Naive thymus-derived CD8-positive, alpha-beta T cell (primary cell): ENCODE results near the gene IL1RL2. TPM values are rescaled to one million over a fixed set of nuclear protein-coding genes. Genes with fewer than 3 reads are reported as not detected.

Experiments
- ATAC-seq, 2 donors: fragments of 150-1000 bp; cut with Tn5 transposase in 1 of 2; sonication (Bioruptor Pico), chemical (Tn5 transposase) in 1 of 2; 1 replicate in 1 of 2; 2 replicates in 1 of 2; pipeline ENCODE4 v1.10.0; 2021; ENCODE audit warnings: mild to moderate bottlenecking in 2 of 2, moderate library complexity in 2 of 2
- POLR2A ChIA-PET: fragments of 350-600 bp; sonication (Branson Sonifier 250); formaldehyde crosslinking; loops from one replicate; lab custom pipeline; 2021; ENCODE audit warnings: antibody characterized with exemption; lab: Charles Lee
- DNase-seq, 10 donors: peaks; one replicate each; pipeline versions ENCODE4 v3.0.0 to v3.0.0-alpha.2; 2020 to 2022
- H3K27ac Mint-ChIP-seq, 10 donors: one replicate each; pipeline ENCODE4 v1.8.0; 2020 to 2022; ENCODE audit warnings: mild to moderate bottlenecking in 10 of 10, mixed read lengths in 10 of 10, moderate library complexity in 4 of 10, inconsistent platforms in 1 of 10
- H3K27me3 Mint-ChIP-seq, 5 donors: one replicate each; pipeline ENCODE4 v1.8.0; 2021 to 2022; ENCODE audit warnings: mixed read lengths in 5 of 5
- H3K36me3 Mint-ChIP-seq, 3 donors: one replicate each; pipeline ENCODE4 v1.8.0; 2020 to 2022; ENCODE audit warnings: mixed read lengths in 3 of 3, mild to moderate bottlenecking in 2 of 3, inconsistent platforms in 1 of 3
- H3K4me1 Mint-ChIP-seq, 4 donors: one replicate each; pipeline ENCODE4 v1.8.0; 2021 to 2022; ENCODE audit warnings: mixed read lengths in 4 of 4
- H3K4me3 Mint-ChIP-seq, 10 donors: one replicate each; pipeline ENCODE4 v1.8.0; 2020 to 2022; ENCODE audit warnings: mild to moderate bottlenecking in 10 of 10, mixed read lengths in 10 of 10, moderate library complexity in 6 of 10, inconsistent platforms in 1 of 10
- H3K9me3 Mint-ChIP-seq, 9 donors: one replicate each; pipeline ENCODE4 v1.8.0; 2020 to 2022; ENCODE audit warnings: mixed read lengths in 9 of 9, mild to moderate bottlenecking in 3 of 9, inconsistent platforms in 1 of 9, moderate library complexity in 1 of 9
- polyA plus RNA-seq, 3 donors: library from polyadenylated mRNA; unstranded; fragments of 300-500 nt; fragmentation: Illumina TruSeq; gene quantifications; one replicate each; pipeline ENCODE4 v1.2.3, GENCODE V29; 2021
- total RNA-seq, 8 experiments: library from RNA in 2 of 8; stranded (reverse) in 2 of 8; gene quantifications; one replicate each; pipeline ENCODE4 v1.2.3 and lab custom pipeline; 2021 to 2026

Gene IL1RL2
- total and polyA plus RNA-seq, 5 experiments from 2014 or later = not detected

GRCh38 chr2:102145107-102145506 is 41.7 kb upstream of the IL1RL2 start:
- POLR2A ChIA-PET = no interaction called here
- ATAC-seq (no peak), DNase-seq (no peak)
- Mint-ChIP-seq H3K36me3 (peaks cover 2 to 58% (median 23%) of the 10 kb centered on the region in 3 donors), H3K9me3 (peaks cover 10 to 70% (median 49%) of the 10 kb centered on the region in 9 donors), H3K4me1 (peaks cover 4 to 11% (median 6%) of the 10 kb centered on the region in 4 donors), H3K27me3 (peaks cover 17 to 56% (median 37%) of the 10 kb centered on the region in 5 donors), H3K4me3 (no peak overlapping the region), H3K27ac (peak overlapping the region in 1 of 10 donors; percentile 42)

DNA sequence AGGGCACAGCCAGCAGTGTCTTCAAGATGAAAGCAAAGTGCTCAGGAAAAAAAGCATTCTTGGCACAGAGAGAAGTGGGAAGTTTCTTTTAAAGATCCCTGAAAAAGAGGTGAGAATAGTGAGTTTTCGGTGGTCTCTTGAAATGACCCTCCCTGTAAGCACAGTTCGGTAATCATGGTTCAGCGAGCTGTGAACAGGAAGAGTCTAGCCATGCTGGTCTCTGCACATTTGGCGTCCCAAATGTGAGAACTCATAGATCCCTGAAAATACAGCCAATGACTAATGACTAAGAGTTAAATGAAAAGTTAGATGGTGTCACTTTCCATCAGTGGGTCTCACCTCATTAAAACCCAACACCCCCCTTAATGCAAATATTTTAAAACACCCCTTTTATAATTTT is 40.9 kb upstream of the IL1RL2 start:
- Mint-ChIP-seq H3K4me3 (no peak overlapping the region), H3K9me3 (peaks cover 10 to 79% (median 49%) of the 10 kb centered on the region in 9 donors), H3K27ac (no peak overlapping the region), H3K36me3 (peaks cover 0 to 52% (median 19%) of the 10 kb centered on the region in 3 donors), H3K4me1 (peaks cover 4 to 11% (median 6%) of the 10 kb centered on the region in 4 donors), H3K27me3 (peaks cover 13 to 48% (median 29%) of the 10 kb centered on the region in 5 donors)
- POLR2A ChIA-PET = no interaction called here
- no peak for DNase-seq
- no peak for ATAC-seq

DNA sequence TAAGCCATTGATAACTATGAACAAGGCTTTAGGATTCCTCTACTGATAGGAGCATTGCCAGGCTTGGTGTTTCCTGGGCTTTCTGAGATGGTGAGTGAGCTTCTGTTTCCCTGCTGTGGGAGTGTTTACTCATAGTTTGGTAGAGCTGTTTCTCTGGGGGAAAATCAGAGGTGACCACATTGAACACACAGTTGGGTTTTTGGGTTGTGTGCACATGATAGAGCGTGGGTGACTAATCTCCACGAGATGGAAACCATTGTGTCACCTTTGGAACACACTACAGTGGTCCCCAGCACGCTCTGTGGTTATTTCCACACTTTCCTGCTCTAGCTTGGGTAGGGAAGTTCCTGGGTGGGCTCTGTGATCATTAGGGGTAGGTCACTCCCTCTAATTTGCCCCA is 38.9 kb upstream of the IL1RL2 start:
- Mint-ChIP-seq H3K27ac (no peak overlapping the region), H3K4me3 (no peak overlapping the region), H3K36me3 (peaks cover 0 to 52% (median 19%) of the 10 kb centered on the region in 3 donors), H3K9me3 (peaks cover 10 to 79% (median 49%) of the 10 kb centered on the region in 9 donors), H3K4me1 (peaks cover 2 to 4% (median 4%) of the 10 kb centered on the region in 4 donors), H3K27me3 (peaks cover 8 to 31% (median 19%) of the 10 kb centered on the region in 5 donors)
- DNase-seq (no peak), ATAC-seq (no peak)
- POLR2A ChIA-PET = no interaction called here

GRCh38 chr2:102149243-102149642 is 37.6 kb upstream of the IL1RL2 start:
- ATAC-seq = no peak
- no peaks in the 10 kb centered on the region for H3K4me1 Mint-ChIP-seq
- H3K36me3 Mint-ChIP-seq = peaks cover 0 to 52% (median 14%) of the 10 kb centered on the region in 3 donors

DNA sequence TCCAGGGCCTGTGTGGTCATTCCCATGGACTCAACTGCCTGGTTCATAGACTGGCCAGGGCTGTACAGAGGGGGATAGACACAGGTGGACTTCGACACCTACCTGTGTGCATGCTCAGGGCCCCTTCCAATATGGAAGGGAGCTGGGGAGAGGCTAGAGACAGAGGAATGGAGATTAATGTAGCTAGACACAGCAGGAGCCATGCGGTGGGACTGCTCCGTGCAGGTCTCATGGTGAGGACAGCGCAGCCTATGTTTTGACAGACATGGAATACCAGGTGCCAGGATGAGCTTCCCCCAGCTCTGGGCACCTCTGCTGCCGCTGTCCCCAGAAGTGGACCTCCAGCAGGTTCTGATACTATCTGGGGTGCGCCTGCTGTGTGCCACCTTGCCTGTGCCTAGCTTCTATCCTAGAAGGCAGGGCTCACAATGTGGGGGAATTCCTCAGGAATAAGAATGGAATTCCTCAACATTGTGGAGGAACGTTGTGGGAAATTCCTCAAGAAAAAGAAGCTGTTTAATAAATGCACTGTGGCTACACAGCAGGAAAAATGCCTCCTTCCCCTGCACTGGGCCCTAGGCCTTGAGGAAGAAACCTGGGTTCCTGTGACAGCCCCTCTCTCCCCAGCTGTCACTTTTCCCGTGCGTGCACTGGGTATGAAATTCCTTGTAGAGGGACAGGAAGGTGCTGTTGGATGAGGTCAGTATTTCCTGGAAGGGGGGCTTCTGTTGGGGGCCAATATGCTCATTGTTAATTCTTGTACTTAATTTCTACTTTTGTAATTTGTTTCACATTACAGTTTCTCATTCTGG is 37.0 kb upstream of the IL1RL2 start:
- POLR2A ChIA-PET = no interaction called here
- peaks cover 10 to 61% (median 43%) of the 10 kb centered on the region in 9 donors for H3K9me3 Mint-ChIP-seq
- H3K4me1 Mint-ChIP-seq = no peaks in the 10 kb centered on the region
- H3K4me3 Mint-ChIP-seq = no peak overlapping the region
- no peak for DNase-seq
- H3K36me3 Mint-ChIP-seq = peaks cover 0 to 48% (median 14%) of the 10 kb centered on the region in 3 donors
- H3K27me3 Mint-ChIP-seq = peaks cover 0 to 12% (median 10%) of the 10 kb centered on the region in 5 donors
- ATAC-seq = no peak
- no peak overlapping the region for H3K27ac Mint-ChIP-seq

More at GRCh38 chr2:102149243-102149642, 37.6 kb upstream of the IL1RL2 start:
- Mint-ChIP-seq H3K9me3 (peaks cover 10 to 67% (median 48%) of the 10 kb centered on the region in 9 donors), H3K4me3 (no peak overlapping the region), H3K27me3 (peaks cover 0 to 18% (median 14%) of the 10 kb centered on the region in 5 donors), H3K27ac (no peak overlapping the region)
- DNase-seq = no peak
- POLR2A ChIA-PET = no interaction called here

- ATAC-seq (no peak), DNase-seq (no peak)
- Mint-ChIP-seq H3K9me3 (peaks cover 0 to 19% (median under 1%) of the 10 kb centered on the region in 9 donors), H3K36me3 (peaks cover 0 to 3% (median 0%) of the 10 kb centered on the region in 3 donors), H3K4me1 (no peaks in the 10 kb centered on the region), H3K27me3 (no peaks in the 10 kb centered on the region), H3K27ac (peak overlapping the region in 2 of 10 donors; percentile 5 to 11), H3K4me3 (no peak overlapping the region)
- POLR2A ChIA-PET = no interaction called here
Measured at GRCh38 chr2:102154364-102154763, 32.5 kb upstream of the IL1RL2 start.

GRCh38 chr2:102154946-102155702 is 31.7 kb upstream of the IL1RL2 start:
- no peaks in the 10 kb centered on the region for H3K4me1 Mint-ChIP-seq
- no peak for ATAC-seq
- no peak overlapping the region for H3K4me3 Mint-ChIP-seq
- H3K27ac Mint-ChIP-seq = no peak overlapping the region
- peaks cover 0 to 18% (median 0%) of the 10 kb centered on the region in 9 donors for H3K9me3 Mint-ChIP-seq
- no peaks in the 10 kb centered on the region for H3K36me3 Mint-ChIP-seq
- no peak for DNase-seq
- POLR2A ChIA-PET = no interaction called here
- no peaks in the 10 kb centered on the region for H3K27me3 Mint-ChIP-seq

- Mint-ChIP-seq H3K36me3 (no peaks in the 10 kb centered on the region), H3K4me1 (no peaks in the 10 kb centered on the region), H3K27ac (no peak overlapping the region), H3K27me3 (no peaks in the 10 kb centered on the region), H3K4me3 (no peak overlapping the region), H3K9me3 (peaks cover 0 to 18% (median 0%) of the 10 kb centered on the region in 9 donors)
- DNase-seq = no peak
- no peak for ATAC-seq
- POLR2A ChIA-PET = no interaction called here
Measured at GRCh38 chr2:102155703-102156515, 30.9 kb upstream of the IL1RL2 start.

DNA sequence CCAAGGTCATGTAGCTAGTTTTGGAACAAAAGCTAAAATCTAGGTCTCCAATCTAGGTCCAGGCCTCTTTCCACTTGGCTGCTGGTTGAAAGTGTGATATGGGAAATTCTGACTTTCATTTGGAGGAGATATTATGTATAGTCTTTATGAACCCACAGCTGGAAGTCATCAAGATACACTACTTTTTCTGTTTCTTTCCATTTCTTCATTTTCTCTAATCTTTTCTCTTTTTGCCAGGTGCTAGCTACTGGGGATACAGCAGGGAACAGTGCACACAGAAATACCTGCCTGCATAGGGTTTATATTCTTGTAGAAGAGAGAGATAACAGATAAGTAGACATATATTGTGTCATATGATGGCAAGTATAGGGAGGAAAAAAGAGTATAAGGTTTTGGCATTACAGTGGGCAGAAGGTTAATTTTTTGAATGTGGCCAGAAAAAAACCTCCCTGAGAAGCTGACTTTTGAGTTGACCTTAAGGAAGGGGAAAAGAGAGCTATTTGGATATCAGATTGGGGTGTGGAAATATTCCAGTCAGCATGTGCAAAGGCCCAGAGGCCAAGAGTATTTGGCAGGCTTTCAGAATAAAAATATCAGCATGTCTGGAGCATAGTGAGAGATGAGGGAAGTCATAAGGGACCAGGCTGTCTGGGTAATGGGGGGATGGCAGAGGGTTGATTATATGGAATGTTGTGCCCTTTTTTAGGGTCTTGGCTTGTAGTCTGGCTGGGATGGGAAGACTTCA is 28.6 kb upstream of the IL1RL2 start:
- Mint-ChIP-seq H3K27me3 (no peaks in the 10 kb centered on the region), H3K36me3 (no peaks in the 10 kb centered on the region), H3K4me1 (no peaks in the 10 kb centered on the region), H3K4me3 (no peak overlapping the region), H3K27ac (no peak overlapping the region), H3K9me3 (peaks cover 0 to 18% (median 0%) of the 10 kb centered on the region in 9 donors)
- POLR2A ChIA-PET = no interaction called here
- ATAC-seq (no peak), DNase-seq (no peak)

GRCh38 chr2:102159295-102159694 is 27.5 kb upstream of the IL1RL2 start:
- Mint-ChIP-seq H3K4me3 (no peak overlapping the region), H3K9me3 (peaks cover 0 to 7% (median 0%) of the 10 kb centered on the region in 9 donors), H3K27ac (no peak overlapping the region), H3K27me3 (no peaks in the 10 kb centered on the region), H3K36me3 (no peaks in the 10 kb centered on the region), H3K4me1 (no peaks in the 10 kb centered on the region)
- POLR2A ChIA-PET = interaction anchor here (0.6 kb wide), 1 partner anchor 43 kb away, joined by 3 read pairs; no protein-coding TSS in a partner anchor
- ATAC-seq = no peak
- DNase-seq = no peak

DNA sequence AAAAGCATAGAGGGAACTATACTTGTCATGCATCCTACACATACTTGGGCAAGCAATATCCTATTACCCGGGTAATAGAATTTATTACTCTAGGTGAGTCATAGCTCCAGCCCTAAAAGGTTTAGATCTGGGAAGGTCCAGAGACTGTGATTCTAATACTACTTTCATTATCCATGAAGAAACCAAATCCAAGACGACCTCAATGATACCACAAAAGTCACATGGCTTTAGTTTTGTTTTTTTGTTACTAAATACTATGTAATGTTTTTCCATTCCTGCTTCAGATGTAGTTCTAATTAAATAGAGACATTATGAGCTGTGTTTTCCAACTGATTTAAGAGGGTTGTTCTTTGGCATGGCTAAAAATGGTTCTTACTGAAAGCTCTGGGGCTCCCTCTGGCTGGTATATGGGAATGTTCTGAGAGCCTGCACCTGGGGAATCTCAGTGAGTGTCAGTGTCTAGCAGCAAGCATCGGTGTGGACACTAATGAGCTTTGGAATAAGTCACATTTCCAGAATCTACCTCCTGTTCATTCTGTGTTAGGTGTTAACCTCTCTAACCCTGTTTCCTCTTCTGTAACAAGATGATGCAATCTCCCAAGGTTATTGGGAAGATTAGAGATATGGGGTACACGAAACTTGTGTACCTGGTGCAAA is 20.5 kb upstream of the IL1RL2 start:
- H3K9me3 Mint-ChIP-seq = peaks cover 0 to 2% (median 0%) of the 10 kb centered on the region in 9 donors
- H3K27ac Mint-ChIP-seq = no peak overlapping the region
- H3K4me1 Mint-ChIP-seq = no peaks in the 10 kb centered on the region
- H3K36me3 Mint-ChIP-seq = no peaks in the 10 kb centered on the region
- H3K4me3 Mint-ChIP-seq = no peak overlapping the region
- DNase-seq (no peak), ATAC-seq (no peak)
- POLR2A ChIA-PET = no interaction called here
- H3K27me3 Mint-ChIP-seq = peaks cover 0 to 1% (median 0%) of the 10 kb centered on the region in 5 donors
